Stimulated activated CD4-positive, alpha-beta T cell treated with anti-CD3 and anti-CD28 coated beads, Interleukin-4, amount 100 ng/mL, for 24 hours (primary cell): ENCODE data around the gene DDX52.
A peak's percentile ranks its signal among the peaks of the same experiment; 100 is the strongest.

Experiments used
- DNase-seq: peaks from one replicate; pipeline ENCODE4 v3.0.0-alpha.2; 2020

DDX52 gene

DNA sequence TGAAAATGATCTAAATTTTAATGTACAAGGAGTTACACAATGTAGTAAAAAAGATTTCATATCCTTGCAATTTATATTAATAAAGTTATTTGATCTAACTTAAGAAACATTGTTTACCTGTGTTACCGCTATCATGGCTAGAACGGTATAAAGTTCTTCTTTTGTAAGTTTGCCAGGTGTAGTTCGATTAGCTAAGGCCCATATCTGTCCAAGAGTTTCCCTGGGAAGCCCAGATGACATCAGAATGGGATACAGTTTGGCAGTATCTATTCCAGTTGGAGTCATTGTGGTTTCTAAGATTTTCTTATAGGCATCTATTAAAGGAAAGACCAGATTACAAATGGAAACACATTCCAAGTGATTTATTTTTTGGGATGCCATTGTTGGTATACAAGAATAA lies 71.6 kb downstream of the DDX52 start:
- DNase-seq, result no peak

DNA sequence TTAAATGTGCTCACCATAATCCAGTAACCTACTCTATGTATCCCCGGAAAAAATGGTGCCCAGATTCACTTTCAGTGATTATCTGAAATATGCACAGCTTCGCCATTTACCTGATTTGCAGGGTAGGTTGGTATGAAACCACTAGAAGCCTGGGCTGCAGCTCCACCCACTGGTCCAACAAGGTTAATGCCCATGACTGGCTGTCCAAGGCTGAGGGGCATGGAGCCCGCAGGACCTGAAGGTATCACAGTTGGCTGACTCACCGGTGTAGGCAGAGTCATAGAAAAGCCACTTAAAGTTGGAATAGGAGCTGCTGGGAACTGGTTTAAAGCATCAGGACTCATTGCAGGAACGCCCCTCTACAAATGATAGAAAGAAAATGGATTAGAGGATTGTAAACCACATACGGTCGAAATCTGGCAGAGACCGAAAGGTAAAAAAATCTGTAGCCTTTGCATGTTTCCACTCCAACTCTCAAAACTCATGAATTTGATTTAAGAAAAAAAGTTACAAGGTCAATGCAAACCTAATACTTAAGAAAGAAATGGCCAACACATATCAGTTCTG lies 72.6 kb downstream of the DDX52 start:
- DNase-seq, result peak; percentile 15

DNA sequence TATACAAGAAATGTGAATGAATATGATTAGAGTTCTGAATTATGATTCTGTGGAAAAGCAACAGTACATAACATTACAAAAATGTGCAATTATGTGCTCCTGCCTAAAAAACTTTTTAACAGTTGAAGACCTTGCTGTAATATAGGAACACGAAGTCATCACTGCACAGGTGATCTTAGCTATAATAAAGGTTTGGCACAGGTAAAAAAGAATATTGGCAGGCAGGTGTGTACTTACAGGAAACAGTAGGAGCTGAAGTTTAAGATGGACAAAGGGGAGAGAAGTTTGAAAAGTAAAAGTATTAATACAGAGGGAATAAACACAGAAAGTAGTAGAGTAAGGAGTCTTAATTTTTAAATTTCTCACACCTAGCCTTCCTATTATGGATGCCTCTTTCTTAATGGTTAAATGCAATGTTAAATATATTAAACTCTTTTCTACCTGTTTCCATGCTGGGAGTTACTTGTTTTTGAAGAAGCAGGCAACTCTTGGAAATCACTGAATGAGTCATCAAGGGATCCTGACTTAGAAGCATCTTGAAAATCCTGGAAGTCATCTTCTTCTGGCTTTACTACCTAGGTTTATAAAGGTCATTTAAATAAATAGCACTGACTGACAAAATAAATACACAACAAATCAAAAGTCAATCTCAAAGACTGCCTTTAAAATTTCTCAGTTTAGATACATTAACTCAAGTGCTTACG lies 74.7 kb downstream of the DDX52 start:
- DNase-seq, result no peak

DNA sequence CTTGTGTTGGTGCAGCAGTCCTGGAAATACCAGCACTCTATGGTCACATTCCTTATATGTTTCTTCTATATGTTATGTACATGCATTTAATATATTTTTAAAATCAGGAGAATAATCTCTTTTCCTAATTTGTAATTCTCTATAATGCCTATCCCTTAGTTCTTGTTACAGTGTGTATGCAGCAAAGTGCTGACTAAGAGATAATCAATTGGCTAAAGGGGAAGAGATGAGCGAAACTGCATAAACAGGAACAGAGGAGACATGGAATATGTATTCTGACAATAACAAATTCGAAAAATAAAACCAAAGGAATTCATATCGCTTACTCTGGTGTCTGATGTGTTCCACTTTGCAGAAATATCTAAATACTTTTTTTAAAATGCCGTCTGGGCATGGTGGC lies 75.7 kb downstream of the DDX52 start:
- DNase-seq, result no peak

DNA sequence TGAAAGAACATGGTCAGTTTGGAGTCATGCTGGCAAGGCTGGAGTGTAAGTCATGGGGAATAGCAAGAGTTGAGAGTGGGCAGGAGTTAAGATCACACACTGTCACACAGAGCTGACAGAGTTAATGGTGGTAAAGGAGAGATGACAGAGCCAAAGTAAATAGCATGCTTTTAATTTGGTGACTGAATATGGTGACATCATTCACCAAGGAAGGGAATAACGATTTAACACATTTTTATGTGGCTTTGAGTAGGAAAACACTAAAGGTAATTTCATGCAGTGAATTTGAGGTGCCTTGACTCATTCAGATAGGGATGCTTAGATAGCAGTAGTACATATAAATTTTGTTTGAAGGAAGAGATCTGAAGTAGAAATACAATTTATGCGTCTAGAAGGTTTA lies 76.1 kb downstream of the DDX52 start:
- DNase-seq, result no peak

DNA sequence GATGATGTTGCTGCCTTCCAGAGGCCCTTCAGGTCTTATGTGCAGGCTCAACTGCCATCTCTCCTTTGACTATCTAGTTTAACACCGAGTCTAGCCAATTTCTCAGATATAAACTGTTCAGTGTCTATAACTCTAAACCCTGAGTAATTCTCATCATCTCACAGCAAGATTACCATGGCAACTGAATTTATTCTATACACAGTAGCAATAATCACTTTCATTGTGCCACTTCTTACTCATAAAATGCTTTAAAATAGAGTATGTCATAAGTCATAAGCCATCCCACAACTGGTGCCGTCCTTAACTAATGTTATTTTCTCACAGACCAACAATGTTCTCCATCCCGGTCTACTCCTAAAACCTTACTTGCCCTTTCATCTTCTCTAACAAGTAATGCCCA lies 79.0 kb downstream of the DDX52 start:
- DNase-seq, result no peak

DNA sequence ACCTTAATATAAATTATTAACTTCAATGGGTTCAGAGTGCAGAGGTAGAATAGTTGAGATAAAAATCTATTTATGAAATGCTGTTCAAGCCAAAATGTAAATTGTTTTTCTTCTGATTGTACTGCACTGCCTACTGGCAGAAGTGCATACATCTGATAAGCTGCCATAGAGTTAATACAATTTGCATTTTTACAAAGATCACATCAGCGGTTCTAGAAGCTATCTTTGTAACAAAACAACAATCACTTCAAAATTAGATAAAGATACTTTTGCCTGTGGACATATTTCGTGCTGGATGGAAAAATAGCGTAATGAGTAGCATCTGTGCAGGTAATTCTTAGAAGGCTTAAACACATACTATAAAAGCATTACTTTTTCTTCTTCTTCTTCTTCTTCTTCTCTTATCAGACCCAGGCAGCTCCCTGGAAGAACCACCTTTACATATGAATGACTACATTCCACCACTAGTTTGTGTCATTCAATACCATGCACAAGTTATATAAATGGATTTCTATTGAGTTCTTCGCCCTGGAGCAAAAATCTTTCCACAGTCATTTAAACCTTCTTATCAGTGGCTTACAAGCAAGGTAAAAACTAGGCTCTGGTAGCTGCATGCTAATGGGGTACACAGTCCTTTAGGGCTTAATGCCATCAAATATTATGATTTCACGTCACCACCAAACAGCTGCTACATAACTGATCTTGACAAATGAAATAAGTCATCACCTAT lies 81.1 kb downstream of the DDX52 start:
- no peak for DNase-seq
